PC-3 (cell line): ENCODE measurements around the gene SMG1.

Experiments used
- EZH2 ChIP-seq: fragments of 300-600 bp; sonication (generic); IDR thresholded peaks from one replicate; pipeline ENCODE4 v1.6.1; 2017; ENCODE audit warnings: antibody characterized with exemption, mild to moderate bottlenecking, low read length; ENCODE audit not compliant: unreplicated experiment
- TF ChIP-seq, protein P1 (sequence below): fragments of 300-600 bp; sonication (generic); conservative IDR thresholded peaks from 2 replicates; pipeline ENCODE4 v1.5.1; 2017; ENCODE audit warnings: antibody characterized with exemption, low read depth, mild to moderate bottlenecking, low read length

DNA sequence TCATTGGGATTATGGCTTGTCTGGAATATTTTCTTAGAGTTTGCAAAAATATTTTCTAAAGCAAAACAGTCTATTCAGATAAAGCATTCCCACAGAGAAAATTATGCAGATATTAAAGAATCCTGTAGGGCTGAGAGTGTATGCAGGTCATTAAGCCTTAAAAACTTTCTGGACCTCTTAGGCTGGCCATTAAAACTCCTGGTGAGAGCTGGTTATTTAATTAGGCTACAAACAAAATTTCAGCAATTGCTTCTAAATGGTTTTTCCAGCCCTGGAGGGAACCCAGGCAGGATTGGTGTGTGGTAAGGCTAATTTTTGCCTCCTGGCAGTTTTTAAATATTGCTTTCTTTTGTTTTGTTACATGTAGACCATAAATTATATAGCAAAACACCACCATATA lies 27.3 kb upstream of the SMG1 start:
- TF ChIP-seq, protein P1, sequence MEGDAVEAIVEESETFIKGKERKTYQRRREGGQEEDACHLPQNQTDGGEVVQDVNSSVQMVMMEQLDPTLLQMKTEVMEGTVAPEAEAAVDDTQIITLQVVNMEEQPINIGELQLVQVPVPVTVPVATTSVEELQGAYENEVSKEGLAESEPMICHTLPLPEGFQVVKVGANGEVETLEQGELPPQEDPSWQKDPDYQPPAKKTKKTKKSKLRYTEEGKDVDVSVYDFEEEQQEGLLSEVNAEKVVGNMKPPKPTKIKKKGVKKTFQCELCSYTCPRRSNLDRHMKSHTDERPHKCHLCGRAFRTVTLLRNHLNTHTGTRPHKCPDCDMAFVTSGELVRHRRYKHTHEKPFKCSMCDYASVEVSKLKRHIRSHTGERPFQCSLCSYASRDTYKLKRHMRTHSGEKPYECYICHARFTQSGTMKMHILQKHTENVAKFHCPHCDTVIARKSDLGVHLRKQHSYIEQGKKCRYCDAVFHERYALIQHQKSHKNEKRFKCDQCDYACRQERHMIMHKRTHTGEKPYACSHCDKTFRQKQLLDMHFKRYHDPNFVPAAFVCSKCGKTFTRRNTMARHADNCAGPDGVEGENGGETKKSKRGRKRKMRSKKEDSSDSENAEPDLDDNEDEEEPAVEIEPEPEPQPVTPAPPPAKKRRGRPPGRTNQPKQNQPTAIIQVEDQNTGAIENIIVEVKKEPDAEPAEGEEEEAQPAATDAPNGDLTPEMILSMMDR, result no peak
- TF ChIP-seq EZH2, result no peak
